Common myeloid progenitor, CD34-positive (primary cell): ENCODE results near the gene CTNNA2.
A peak's percentile ranks its signal among the peaks of the same experiment; 100 is the strongest.

Source experiments
- CTCF ChIA-PET: fragments of 350-600 bp; sonication (Branson Sonifier 250); formaldehyde crosslinking; loops from one replicate; lab custom pipeline; 2021; ENCODE audit warnings: antibody characterized with exemption; lab: Charles Lee
- POLR2A ChIA-PET: fragments of 350-600 bp; sonication (Branson Sonifier 250); formaldehyde crosslinking; loops from one replicate; lab custom pipeline; 2021; ENCODE audit warnings: antibody characterized with exemption; lab: Charles Lee
- DNase-seq, 3 donors: peaks; one replicate each; pipeline versions ENCODE4 v3.0.0 to v3.0.0-alpha.2; 2013
- H3K27ac ChIP-seq, 2 experiments: 1 replicate in 1 of 2; 2 replicates in 1 of 2; pipeline ENCODE4 v1.7.0; 2013; ENCODE audit warnings: inconsistent platforms in 2 of 2, low read length in 2 of 2, mild to moderate bottlenecking in 2 of 2, low read depth in 1 of 2, moderate library complexity in 1 of 2; ENCODE audit not compliant: severe bottlenecking in 2 of 2, insufficient read depth in 1 of 2, poor library complexity in 1 of 2
- H3K27me3 ChIP-seq, 5 experiments: replicated peaks in 2 of 5; 1 replicate in 3 of 5; 2 replicates in 2 of 5; pipeline versions ENCODE4 v1.6.1 to v1.7.0; 2013; ENCODE audit warnings: low read length in 4 of 5, mild to moderate bottlenecking in 2 of 5, moderate library complexity in 2 of 5, inconsistent platforms in 1 of 5; ENCODE audit not compliant: insufficient read depth in 5 of 5, control insufficient read depth in 4 of 5
- H3K36me3 ChIP-seq, 4 experiments: 1 replicate in 2 of 4; 2 replicates in 2 of 4; pipeline versions ENCODE4 v1.6.1 to v1.7.0; 2013; ENCODE audit warnings: low read length in 3 of 4, control low read depth in 1 of 4, mild to moderate bottlenecking in 1 of 4; ENCODE audit not compliant: control insufficient read depth in 4 of 4, insufficient read depth in 4 of 4
- H3K4me1 ChIP-seq, 4 experiments: 1 replicate in 3 of 4; 2 replicates in 1 of 4; pipeline versions ENCODE4 v1.6.1 to v1.7.1; 2013; ENCODE audit warnings: low read length in 3 of 4, mild to moderate bottlenecking in 3 of 4, control low read depth in 1 of 4, inconsistent platforms in 1 of 4, moderate library complexity in 1 of 4; ENCODE audit not compliant: control insufficient read depth in 4 of 4, insufficient read depth in 4 of 4; ENCODE audit errors: control extremely low read depth in 1 of 4
- H3K4me3 ChIP-seq, 7 experiments: 1 replicate in 4 of 7; 2 replicates in 3 of 7; pipeline versions ENCODE4 v1.5.1 to v1.7.0; 2013; ENCODE audit warnings: mild to moderate bottlenecking in 7 of 7, low read length in 6 of 7, moderate library complexity in 6 of 7, inconsistent platforms in 2 of 7, low read depth in 2 of 7, control low read depth in 1 of 7; ENCODE audit not compliant: insufficient read depth in 4 of 7, control insufficient read depth in 1 of 7; ENCODE audit errors: extremely low read depth in 1 of 7
- H3K9me3 ChIP-seq, 5 experiments: 1 replicate in 4 of 5; 2 replicates in 1 of 5; pipeline versions ENCODE4 v1.6.1 to v1.7.1; 2013; ENCODE audit warnings: low read length in 4 of 5, mild to moderate bottlenecking in 2 of 5, inconsistent platforms in 1 of 5, low read depth in 1 of 5, moderate library complexity in 1 of 5; ENCODE audit not compliant: control insufficient read depth in 4 of 5, insufficient read depth in 2 of 5; ENCODE audit errors: control extremely low read depth in 1 of 5
- WGBS: methylation state at CpG from one replicate; pipeline ENCODE4 v1.1.5; 2013; ENCODE audit not compliant: insufficient coverage; 5-methylcytosine and 5-hydroxymethylcytosine counted together

Gene CTNNA2

DNA sequence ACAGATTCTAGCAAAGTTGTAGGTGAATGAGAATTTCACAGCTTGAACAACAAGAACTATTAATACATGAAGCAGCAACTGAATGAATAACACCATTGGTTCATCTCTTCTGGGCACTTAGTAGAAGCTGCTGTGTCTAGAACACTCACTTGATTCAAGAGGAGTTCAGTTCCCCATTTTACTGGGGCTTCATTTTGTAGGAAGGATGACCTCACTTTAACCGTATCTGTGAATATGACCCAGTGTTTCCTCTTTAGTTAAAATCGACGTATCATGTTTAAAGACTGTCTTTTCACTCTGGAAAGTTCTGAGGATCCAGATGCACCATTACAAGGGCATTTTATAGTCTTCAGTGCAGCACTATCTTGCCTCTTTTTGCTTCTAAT lies 743.9 kb downstream of the CTNNA2 start:
- ChIA-PET POLR2A (interaction anchor here (0.7 kb wide), 1 partner anchor 12 kb away, joined by 3 read pairs; no protein-coding TSS in a partner anchor), CTCF (no interaction called here)
- peak in 2 of 3 donors; percentile 49 to 66 for DNase-seq
- Histone ChIP-seq H3K27me3 (no peaks in the 10 kb centered on the region), H3K4me3 (no peak overlapping the region), H3K9me3 (peaks cover 0 to under 1% (median 0%) of the 10 kb centered on the region in 5 experiments), H3K36me3 (no peaks in the 10 kb centered on the region), H3K4me1 (no peaks in the 10 kb centered on the region), H3K27ac (no peak overlapping the region)
- 19% methylated on average over 3 of the region's 3 CpGs for WGBS

DNA sequence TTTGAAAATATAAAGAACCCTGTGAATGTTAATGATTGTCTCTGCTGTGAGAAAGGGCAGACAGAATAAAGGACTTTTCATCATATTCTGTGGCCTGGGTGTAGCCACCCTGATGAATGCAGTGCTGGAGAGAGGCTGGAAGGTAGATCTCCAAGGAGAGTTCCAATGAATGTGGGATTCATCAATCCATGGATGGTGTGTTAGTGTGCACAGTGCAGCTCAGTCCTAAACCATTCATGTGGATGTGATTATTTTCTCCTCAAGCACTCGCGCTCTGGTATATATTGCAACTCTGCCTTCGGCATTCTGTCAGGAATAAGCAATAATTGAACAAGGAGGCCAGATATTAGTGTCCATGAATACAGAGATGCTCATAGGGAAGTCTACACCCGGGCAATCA lies 744.6 kb downstream of the CTNNA2 start:
- DNase-seq, result no peak
- ChIA-PET CTCF (interaction anchor here (0.6 kb wide), 1 partner anchor 1075 kb away, joined by 4 read pairs; no protein-coding TSS in a partner anchor), POLR2A (interaction anchor here (0.7 kb wide), 1 partner anchor 13 kb away, joined by 3 read pairs; no protein-coding TSS in a partner anchor)
- Histone ChIP-seq H3K27me3 (no peaks in the 10 kb centered on the region), H3K4me1 (no peaks in the 10 kb centered on the region), H3K27ac (no peak overlapping the region), H3K36me3 (no peaks in the 10 kb centered on the region), H3K9me3 (no peaks in the 10 kb centered on the region), H3K4me3 (no peak overlapping the region)
- WGBS, result 98% methylated on average over 4 of the region's 4 CpGs

DNA sequence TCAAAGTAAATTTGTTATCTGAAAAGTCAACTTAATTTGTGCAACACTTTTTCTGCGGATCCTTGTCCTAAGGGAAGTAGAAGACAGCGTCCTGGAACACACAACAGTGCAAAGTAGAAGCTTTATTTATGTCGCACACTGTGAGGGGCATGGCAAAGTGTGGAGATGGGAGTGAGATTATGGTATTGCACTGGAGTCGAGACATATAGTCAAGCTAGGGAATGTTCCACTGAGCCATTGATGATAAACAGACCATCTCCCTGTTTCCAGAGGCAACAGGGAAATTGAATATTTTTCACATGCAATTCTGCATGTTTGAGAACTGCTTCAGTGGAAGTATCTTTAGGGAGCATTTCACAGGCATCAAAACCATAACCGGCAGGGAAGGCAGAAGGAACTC lies 745.5 kb downstream of the CTNNA2 start:
- ChIA-PET POLR2A (no interaction called here), CTCF (no interaction called here)
- DNase-seq, result no peak
- 98% methylated on average over 5 of the region's 5 CpGs for WGBS
- H3K4me3 ChIP-seq, result no peak overlapping the region
- no peaks in the 10 kb centered on the region for H3K4me1 ChIP-seq
- no peak overlapping the region for H3K27ac ChIP-seq
- no peaks in the 10 kb centered on the region for H3K36me3 ChIP-seq
- H3K9me3 ChIP-seq, result no peaks in the 10 kb centered on the region
- no peaks in the 10 kb centered on the region for H3K27me3 ChIP-seq

DNA sequence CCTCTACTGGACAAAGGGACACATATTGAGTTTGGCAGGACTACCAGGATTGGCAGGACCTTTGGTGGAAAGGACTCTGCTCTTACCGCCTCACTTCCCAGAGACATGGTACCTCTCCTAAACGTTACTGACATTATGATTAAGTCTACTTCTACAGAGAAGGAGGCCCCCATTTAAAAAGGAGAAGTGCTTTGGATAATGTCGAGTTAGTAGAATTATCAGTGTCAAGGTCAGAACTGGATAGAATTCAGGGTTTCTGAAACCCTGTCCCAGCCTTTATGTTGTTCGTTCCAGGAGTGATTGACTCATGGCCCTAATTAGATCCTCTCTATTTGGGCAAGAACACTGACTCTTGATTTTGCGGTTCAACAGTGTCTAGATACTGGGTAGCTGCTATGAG lies 745.9 kb downstream of the CTNNA2 start:
- H3K27me3 ChIP-seq, result no peaks in the 10 kb centered on the region
- no peak overlapping the region for H3K4me3 ChIP-seq
- H3K36me3 ChIP-seq, result no peaks in the 10 kb centered on the region
- no peak overlapping the region for H3K27ac ChIP-seq
- no peaks in the 10 kb centered on the region for H3K9me3 ChIP-seq
- ChIA-PET POLR2A (no interaction called here), CTCF (no interaction called here)
- WGBS, result 92% methylated on average over 2 of the region's 5 CpGs
- DNase-seq, result no peak
- no peaks in the 10 kb centered on the region for H3K4me1 ChIP-seq

DNA sequence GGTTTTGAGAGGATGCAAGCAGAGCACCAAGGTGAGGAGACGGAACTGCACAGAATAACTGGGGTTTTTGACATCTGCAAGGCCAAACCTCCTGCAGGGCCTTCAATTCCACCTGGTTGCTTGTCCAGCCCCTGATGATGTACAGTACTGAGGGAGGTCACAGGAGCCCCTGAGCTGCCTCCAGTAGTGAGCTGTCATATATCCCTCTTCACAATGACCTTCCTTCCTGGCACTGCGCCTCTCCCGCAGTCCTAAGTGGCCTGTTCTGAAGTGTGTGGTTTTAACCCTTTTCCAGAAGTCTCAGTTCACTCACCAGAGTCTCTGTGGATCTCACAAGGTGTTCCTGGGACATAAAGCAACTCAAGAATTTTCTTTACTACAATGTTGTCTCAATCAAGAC lies 746.4 kb downstream of the CTNNA2 start:
- no peak overlapping the region for H3K27ac ChIP-seq
- H3K4me3 ChIP-seq, result no peak overlapping the region
- H3K36me3 ChIP-seq, result no peaks in the 10 kb centered on the region
- DNase-seq, result no peak
- ChIA-PET POLR2A (no interaction called here), CTCF (no interaction called here)
- no peaks in the 10 kb centered on the region for H3K27me3 ChIP-seq
- no peaks in the 10 kb centered on the region for H3K4me1 ChIP-seq
- 78% methylated on average over 3 of the region's 3 CpGs for WGBS
- no peaks in the 10 kb centered on the region for H3K9me3 ChIP-seq

DNA sequence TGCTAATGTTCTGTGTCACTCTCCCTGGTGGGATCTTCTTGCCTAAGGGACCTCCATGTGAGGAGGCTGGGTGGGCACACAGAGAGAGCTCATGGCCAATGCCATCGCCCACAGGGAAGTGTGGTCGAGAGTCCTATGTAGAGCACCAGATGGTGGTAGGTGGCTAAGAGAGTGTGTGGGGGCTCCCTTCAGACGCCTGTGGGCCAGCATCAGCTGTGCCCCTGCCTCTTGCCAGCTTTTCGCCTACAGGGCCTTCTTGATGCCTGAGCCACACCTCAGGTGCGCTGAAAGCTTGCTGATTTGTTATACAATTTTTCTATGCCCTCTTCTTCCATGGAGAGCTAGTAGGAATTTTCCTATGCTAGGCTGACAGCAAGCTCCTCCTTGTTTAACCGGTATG lies 753.4 kb downstream of the CTNNA2 start:
- H3K36me3 ChIP-seq, result no peaks in the 10 kb centered on the region
- DNase-seq, result no peak
- no peaks in the 10 kb centered on the region for H3K4me1 ChIP-seq
- H3K9me3 ChIP-seq, result peaks cover 0 to 2% (median 0%) of the 10 kb centered on the region in 5 experiments
- no peak overlapping the region for H3K27ac ChIP-seq
- ChIA-PET POLR2A (no interaction called here), CTCF (no interaction called here)
- no peak overlapping the region for H3K4me3 ChIP-seq
- H3K27me3 ChIP-seq, result no peaks in the 10 kb centered on the region
- WGBS, result 100% methylated on average over 3 of the region's 6 CpGs

DNA sequence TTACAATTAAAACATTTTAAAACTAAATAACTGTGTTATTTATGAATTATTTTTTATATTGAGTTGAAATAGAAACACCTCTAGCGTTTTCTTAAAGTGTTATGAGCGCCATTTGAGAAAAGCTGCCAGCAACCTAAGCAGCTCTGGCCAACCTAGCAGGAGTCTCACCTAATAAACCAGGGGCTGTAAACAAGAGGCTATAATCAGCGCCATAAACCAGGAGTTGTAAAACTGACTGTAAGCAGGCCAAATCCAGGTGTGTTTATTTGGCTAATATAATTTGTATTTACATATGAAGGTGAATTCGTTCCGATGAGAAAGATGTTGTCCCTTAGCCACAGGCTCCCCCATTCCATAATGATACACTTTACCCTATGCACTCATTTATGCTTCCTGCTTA lies 757.0 kb downstream of the CTNNA2 start:
- CTCF ChIA-PET, result no interaction called here
- no peaks in the 10 kb centered on the region for H3K36me3 ChIP-seq
- 94% methylated on average over 2 of the region's 5 CpGs for WGBS
- H3K27ac ChIP-seq, result no peak overlapping the region
- no peak overlapping the region for H3K4me3 ChIP-seq
- H3K4me1 ChIP-seq, result no peaks in the 10 kb centered on the region
- no peak for DNase-seq
- no peaks in the 10 kb centered on the region for H3K27me3 ChIP-seq
- peaks cover 0 to 2% (median 0%) of the 10 kb centered on the region in 5 experiments for H3K9me3 ChIP-seq
- POLR2A ChIA-PET, result no interaction called here
